Heart left ventricle (tissue), 16 donors: Measurements from ENCODE around the gene CPD. TPM values are rescaled to one million over a fixed set of nuclear protein-coding genes. Genes with fewer than 3 reads are reported as not detected.

Source experiments
- ATAC-seq, 4 donors: fragments of 200-7000 bp; cut with Tn5 transposase; one replicate each; pipeline ENCODE4 v1.9.1; 2020 to 2022; ENCODE audit warnings: moderate library complexity in 4 of 4, mild to moderate bottlenecking in 3 of 4, moderate number of reproducible peaks in 1 of 4
- DNase-seq, 5 donors: peaks; one replicate each; pipeline ENCODE4 v3.0.0-alpha.2; 2020
- H3K27ac ChIP-seq, 12 donors: fragments of 200-600 bp; sonication (generic) in 4 of 12; one replicate each; pipeline versions ENCODE4 v1.5.0 to v1.8.0; 2016 to 2022; ENCODE audit warnings: mild to moderate bottlenecking in 2 of 12
- H3K27me3 ChIP-seq, 9 donors: fragments of 200-600 bp; sonication (generic) in 2 of 9; one replicate each; pipeline versions ENCODE4 v1.5.1 to v1.8.0; 2016 to 2022; ENCODE audit warnings: mild to moderate bottlenecking in 3 of 9
- H3K36me3 ChIP-seq, 9 donors: fragments of 200-600 bp; sonication (generic) in 2 of 9; one replicate each; pipeline versions ENCODE4 v1.5.0 to v1.8.0; 2018 to 2022; ENCODE audit warnings: mild to moderate bottlenecking in 2 of 9
- H3K4me1 ChIP-seq, 12 donors: fragments of 200-600 bp; sonication (generic) in 4 of 12; one replicate each; pipeline versions ENCODE4 v1.5.0 to v1.8.0; 2016 to 2022; ENCODE audit warnings: mild to moderate bottlenecking in 3 of 12
- H3K4me3 ChIP-seq, 12 donors: fragments of 200-600 bp; sonication (generic) in 4 of 12; one replicate each; pipeline versions ENCODE4 v1.5.0 to v1.8.0; 2017 to 2022; ENCODE audit warnings: mild to moderate bottlenecking in 9 of 12, moderate library complexity in 4 of 12
- H3K9me3 ChIP-seq, 12 donors: fragments of 200-600 bp; sonication (generic) in 4 of 12; one replicate each; pipeline versions ENCODE4 v1.5.0 to v1.8.0; 2016 to 2022; ENCODE audit warnings: mild to moderate bottlenecking in 1 of 12
- CTCF ChIP-seq, 12 donors: fragments of 200-600 bp; sonication (generic) in 4 of 12; IDR thresholded peaks; one replicate each; pipeline versions ENCODE4 v1.5.0 to v1.8.0; 2018 to 2022; ENCODE audit warnings: antibody characterized with exemption in 12 of 12, mild to moderate bottlenecking in 5 of 12
- POLR2A ChIP-seq, 2 donors: fragments of 450-650 bp; IDR thresholded peaks; one replicate each; pipeline ENCODE4 v1.6.1; 2017; ENCODE audit warnings: antibody characterized with exemption in 2 of 2, mild to moderate bottlenecking in 2 of 2, moderate library complexity in 2 of 2
- WGBS, 4 donors: extraction: QIAGEN DNeasy Blood & Tissue Kit in 2 of 4; methylation state at CpG; one replicate each; pipeline versions ENCODE4 v1.1.5 to v1.1.7; 2013 to 2018; 5-methylcytosine and 5-hydroxymethylcytosine counted together
- intact Hi-C, 10 donors: fragments of 100-400 bp; cut with DNase I; formaldehyde crosslinking; loops; one replicate each; pipeline versions ENCODE4 v1.11.1 to v1.14.2; 2022
- polyA plus RNA-seq, 2 donors: library from polyadenylated mRNA; stranded (reverse); fragments of 200-250 nt; gene quantifications; one replicate each; pipeline ENCODE4 v1.2.3, GENCODE V29; 2013
- total RNA-seq, 9 donors: library from RNA; depleted of rRNA in 2 of 9; stranded (reverse); fragments of >200 nt in 2 of 9; fragmentation: NEBNext Ultra II Directional in 3 of 9; extraction: Animal tissue kit (Norgen Biotek cat#: 25700) in 3 of 9; gene quantifications; one replicate each; pipeline versions ENCODE4 v1.1.0 to v1.2.4, GENCODE V29; 2016 to 2023
- donor health status: ischemic (EF 13 %, LVEDD 7.1; RV severe dilation, severe dysfunction).
- donor health status: healthy with polysubstance abuse.
- donor health status: DM: no; HTN: yes; CAD: no.
- donor health status: DM: no; HTN: no; CAD: no.
- donor health status: ischemic (EF 25% LVEDD 6.9; RV normal size, moderate dysfunction).
- donor health status: ischemic (EF 25% LVEDD 5.7; RV mildly dilated, moderate dysfunction).
- donor health status: healthy.
- donor health status: DM: yes; HTN: yes; CAD: no.
- donor health status: ischemic (EF 35%, LVEDD 5.7; RV mildly dilated, moderate dysfunction).
- donor health status: nonischemic (EF 11% LVEDD 7.7; RV severe dilation, severe dysfunction).
- donor health status: DM: yes; HTN: yes; CAD: no.
- donor health status: PGD.
- donor health status: ischemic (EF 29% LVEDD 5.4; RV normal size, mild dysfunction).
- donor health status: nonischemic (EF 23%, LVEDD 6.1; RV moderate dilation, normal function).

The CPD gene
- total and polyA plus RNA-seq, 11 donors: 3.6 to 54.2 (median 31.8) TPM

GRCh38 chr17:30375661-30376060, 3.1 kb upstream of the CPD start:
- no peaks in the 10 kb centered on the region for H3K27me3 ChIP-seq
- intact Hi-C loops: loop anchor here in 3 of 10 donors (5.0 kb wide), 1 partner anchor 33 kb away; no protein-coding TSS in a partner anchor
- H3K4me1 ChIP-seq: peaks cover 0 to 27% (median 13%) of the 10 kb centered on the region in 12 donors
- H3K9me3 ChIP-seq: no peaks in the 10 kb centered on the region
- 92 to 100% (median 96%) methylated on average over 1 of the region's 1 CpG for WGBS, 4 donors
- no peak overlapping the region for H3K4me3 ChIP-seq
- H3K36me3 ChIP-seq: no peaks in the 10 kb centered on the region
- DNase-seq (no peak), ATAC-seq (no peak)
- H3K27ac ChIP-seq: no peak overlapping the region
- TF ChIP-seq CTCF (IDR thresholded peaks at IDR 0.05) (no peak), POLR2A (IDR thresholded peaks at IDR 0.05) (no peak)

GRCh38 chr17:30376621-30377452, 1.9 kb upstream of the CPD start:
- Histone ChIP-seq H3K9me3 (no peaks in the 10 kb centered on the region), H3K4me3 (no peak overlapping the region), H3K27me3 (no peaks in the 10 kb centered on the region), H3K36me3 (no peaks in the 10 kb centered on the region), H3K27ac (peak overlapping the region in 1 of 12 donors; percentile 92), H3K4me1 (peaks cover 0 to 39% (median 25%) of the 10 kb centered on the region in 12 donors)
- TF ChIP-seq POLR2A (IDR thresholded peaks at IDR 0.05): no peak
- TF ChIP-seq CTCF (IDR thresholded peaks at IDR 0.05): no peak
- ATAC-seq: peak in 1 of 4 donors; percentile 30
- intact Hi-C loops: loop anchor here in 3 of 10 donors (5.0 kb wide), 1 partner anchor 35 kb away; no protein-coding TSS in a partner anchor
- 74 to 84% (median 76%) methylated on average over 12 of the region's 12 CpGs for WGBS, 4 donors
- DNase-seq: peak in 4 of 5 donors; percentile 33 to 69 (median 49)

GRCh38 chr17:30377574-30378240, 1.0 kb upstream of the CPD start:
- DNase-seq (no peak), ATAC-seq (no peak)
- Histone ChIP-seq H3K27me3 (no peaks in the 10 kb centered on the region), H3K9me3 (no peaks in the 10 kb centered on the region), H3K4me3 (peak overlapping the region in 11 of 12 donors; percentile 73 to 94 (median 87)), H3K27ac (peak overlapping the region in 9 of 12 donors; percentile 79 to 93 (median 90)), H3K36me3 (no peaks in the 10 kb centered on the region), H3K4me1 (peaks cover 0 to 46% (median 33%) of the 10 kb centered on the region in 12 donors)
- WGBS, 4 donors: 64 to 74% (median 68%) methylated on average over 11 of the region's 11 CpGs
- TF ChIP-seq CTCF (IDR thresholded peaks at IDR 0.05) (no peak), POLR2A (IDR thresholded peaks at IDR 0.05) (no peak)
- intact Hi-C loops: loop anchor here in 5 of 10 donors (2.0 to 5.0 kb wide), 2 partner anchors 33 to 35 kb away; no protein-coding TSS in a partner anchor
